OCI-LY7 (cell line): Measurements from ENCODE around the gene AGPAT3.

Source experiments
- CTCF ChIP-seq: fragments of 200-600 bp; sonication (generic); conservative IDR thresholded peaks from 2 replicates; pipeline ENCODE4 v1.5.1; 2014; ENCODE audit warnings: mild to moderate bottlenecking, antibody characterized with exemption, low read length, moderate library complexity, mixed read lengths
- EZH2phosphoT487 ChIP-seq: fragments of 200-600 bp; sonication (generic); IDR thresholded peaks from 2 replicates; pipeline ENCODE4 v1.6.1; 2018; ENCODE audit warnings: low read depth, borderline replicate concordance, mild to moderate bottlenecking, mixed run types, antibody characterized with exemption, low read length, moderate library complexity, mixed read lengths

GRCh38 chr21:43957128-43957571 lies 92.1 kb downstream of the AGPAT3 start:
- TF ChIP-seq CTCF (no peak), EZH2phosphoT487 (no peak)
